Colonic mucosa (tissue), 4 donors: ENCODE data around the gene STX16. TPM values are rescaled to one million over a fixed set of nuclear protein-coding genes. Genes with fewer than 3 reads are reported as not detected.

ENCODE experiments used
- DNase-seq: peaks from one replicate; pipeline ENCODE4 v3.0.0-alpha.2; 2020
- H3K27ac ChIP-seq: fragments of 200-600 bp; one replicate; pipeline ENCODE4 v1.8.0; 2021
- H3K27me3 ChIP-seq: fragments of 200-600 bp; one replicate; pipeline ENCODE4 v1.8.0; 2021
- H3K36me3 ChIP-seq: fragments of 200-600 bp; one replicate; pipeline ENCODE4 v1.8.0; 2021
- H3K4me1 ChIP-seq: fragments of 200-600 bp; one replicate; pipeline ENCODE4 v1.8.0; 2021; ENCODE audit warnings: mild to moderate bottlenecking
- H3K4me3 ChIP-seq: fragments of 200-600 bp; one replicate; pipeline ENCODE4 v1.8.0; 2021
- H3K9ac ChIP-seq, 2 donors: one replicate each; pipeline ENCODE4 v1.7.0; 2013; ENCODE audit warnings: control low read depth in 2 of 2, low read depth in 2 of 2, low read length in 2 of 2
- H3K9me3 ChIP-seq: fragments of 200-600 bp; one replicate; pipeline ENCODE4 v1.8.0; 2021
- intact Hi-C: fragments of 100-400 bp; cut with DNase I; formaldehyde crosslinking; loops from one replicate; pipeline ENCODE4 v1.14.1; 2022
- total RNA-seq, 2 donors: library from RNA; stranded (reverse); fragmentation: NEBNext Ultra II Directional in 1 of 2; extraction: Animal tissue kit (Norgen Biotek cat#: 25700) in 1 of 2; gene quantifications; one replicate each; pipeline ENCODE4 v1.2.1, GENCODE V29; 2021
- TF ChIP-seq, protein P1 (sequence below): fragments of 200-600 bp; IDR thresholded peaks from one replicate; pipeline ENCODE4 v1.8.0; 2022; ENCODE audit warnings: antibody characterized with exemption, mild to moderate bottlenecking
- donor health status: healthy.
- donor health status: DM: no; HTN: no; CAD: no.
- donor health status: DM: no; HTN: no; CAD: no.

Gene STX16
- total RNA-seq, 2 donors from 2014 or later: 36.3 to 38.3 TPM

DNA sequence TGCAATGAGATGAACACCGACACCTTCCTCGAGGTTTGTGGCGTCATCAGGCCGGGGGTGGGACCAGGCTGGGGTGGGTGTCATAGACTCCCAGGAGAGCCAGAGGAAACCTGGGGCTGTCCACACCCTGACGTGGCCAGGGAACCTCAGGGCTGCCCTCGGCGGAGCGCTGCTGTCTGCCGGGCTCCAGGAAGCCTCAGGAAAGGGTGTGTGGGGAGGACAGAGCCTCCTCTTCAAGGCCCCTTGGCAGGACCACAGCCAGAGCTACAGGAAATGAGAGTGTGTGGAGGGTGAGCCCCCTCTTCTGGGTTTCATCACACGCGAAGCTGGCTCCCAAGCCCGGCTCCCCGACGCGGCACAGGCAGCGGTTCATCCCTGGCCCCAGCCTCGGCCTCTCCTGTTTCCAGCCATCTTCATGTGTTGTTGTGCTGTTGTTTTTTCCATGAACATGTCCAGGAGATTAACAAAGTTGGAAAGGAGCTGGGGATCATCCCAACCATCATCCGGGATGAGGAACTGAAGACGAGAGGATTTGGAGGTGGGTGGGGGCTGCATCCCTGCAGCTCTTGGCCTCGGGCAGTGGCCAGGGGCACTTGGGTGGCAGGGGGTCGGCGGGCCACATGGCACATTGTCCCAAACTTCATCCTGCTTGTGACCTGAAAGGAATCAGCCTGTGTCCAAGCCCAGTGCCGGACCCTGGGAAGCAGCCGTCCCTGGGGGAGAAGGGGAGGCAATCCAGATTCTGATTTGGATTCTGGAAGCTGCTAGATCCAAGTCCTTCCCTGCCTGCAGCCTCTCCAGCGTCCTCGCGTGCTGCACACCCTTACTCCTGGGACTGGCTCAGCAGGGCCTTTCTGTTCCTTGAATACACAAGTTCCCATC is 47.9 kb downstream of the STX16 start:
- intact Hi-C loops: loop anchor here (10.0 kb wide), 1 partner anchor 214 kb away; no protein-coding TSS in a partner anchor
- TF ChIP-seq, protein P1, sequence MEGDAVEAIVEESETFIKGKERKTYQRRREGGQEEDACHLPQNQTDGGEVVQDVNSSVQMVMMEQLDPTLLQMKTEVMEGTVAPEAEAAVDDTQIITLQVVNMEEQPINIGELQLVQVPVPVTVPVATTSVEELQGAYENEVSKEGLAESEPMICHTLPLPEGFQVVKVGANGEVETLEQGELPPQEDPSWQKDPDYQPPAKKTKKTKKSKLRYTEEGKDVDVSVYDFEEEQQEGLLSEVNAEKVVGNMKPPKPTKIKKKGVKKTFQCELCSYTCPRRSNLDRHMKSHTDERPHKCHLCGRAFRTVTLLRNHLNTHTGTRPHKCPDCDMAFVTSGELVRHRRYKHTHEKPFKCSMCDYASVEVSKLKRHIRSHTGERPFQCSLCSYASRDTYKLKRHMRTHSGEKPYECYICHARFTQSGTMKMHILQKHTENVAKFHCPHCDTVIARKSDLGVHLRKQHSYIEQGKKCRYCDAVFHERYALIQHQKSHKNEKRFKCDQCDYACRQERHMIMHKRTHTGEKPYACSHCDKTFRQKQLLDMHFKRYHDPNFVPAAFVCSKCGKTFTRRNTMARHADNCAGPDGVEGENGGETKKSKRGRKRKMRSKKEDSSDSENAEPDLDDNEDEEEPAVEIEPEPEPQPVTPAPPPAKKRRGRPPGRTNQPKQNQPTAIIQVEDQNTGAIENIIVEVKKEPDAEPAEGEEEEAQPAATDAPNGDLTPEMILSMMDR: no peak
- H3K4me1 ChIP-seq: no peaks in the 10 kb centered on the region
- H3K36me3 ChIP-seq: no peaks in the 10 kb centered on the region
- no peaks in the 10 kb centered on the region for H3K9me3 ChIP-seq
- no peaks in the 10 kb centered on the region for H3K27me3 ChIP-seq
- no peak overlapping the region for H3K9ac ChIP-seq
- H3K4me3 ChIP-seq: no peak overlapping the region
- no peak overlapping the region for H3K27ac ChIP-seq
- no peak for DNase-seq

DNA sequence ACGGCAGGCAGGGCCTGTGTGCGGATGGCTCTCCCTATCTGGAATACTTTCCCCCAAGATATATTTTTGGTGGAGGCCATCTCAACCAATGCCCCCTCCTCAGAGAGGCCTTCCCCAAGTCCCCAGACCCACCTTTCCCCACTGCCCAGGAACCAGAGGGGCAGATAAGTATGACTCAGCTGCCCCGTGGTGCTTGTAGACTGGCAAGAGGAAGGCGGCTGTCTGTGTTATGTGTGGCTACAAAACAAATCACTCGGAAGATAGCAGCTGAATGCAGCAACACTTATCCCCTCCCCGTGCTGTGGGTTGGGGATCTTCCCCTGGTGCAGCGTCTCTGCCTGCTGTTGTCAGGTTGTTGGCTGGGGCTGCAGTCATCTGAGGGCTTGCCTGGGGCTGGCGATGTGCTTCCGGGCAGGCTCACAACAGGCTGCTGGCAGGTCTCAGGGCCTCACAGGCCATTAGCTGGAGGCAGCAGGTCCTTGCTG is 48.6 kb downstream of the STX16 start:
- intact Hi-C loops: loop anchor here (10.0 kb wide), 1 partner anchor 215 kb away; no protein-coding TSS in a partner anchor
- Histone ChIP-seq H3K9me3 (no peaks in the 10 kb centered on the region), H3K4me1 (no peaks in the 10 kb centered on the region), H3K9ac (no peak overlapping the region), H3K27me3 (no peaks in the 10 kb centered on the region), H3K4me3 (no peak overlapping the region), H3K36me3 (no peaks in the 10 kb centered on the region), H3K27ac (no peak overlapping the region)
- no peak for DNase-seq
- TF ChIP-seq, protein P1: no peak

DNA sequence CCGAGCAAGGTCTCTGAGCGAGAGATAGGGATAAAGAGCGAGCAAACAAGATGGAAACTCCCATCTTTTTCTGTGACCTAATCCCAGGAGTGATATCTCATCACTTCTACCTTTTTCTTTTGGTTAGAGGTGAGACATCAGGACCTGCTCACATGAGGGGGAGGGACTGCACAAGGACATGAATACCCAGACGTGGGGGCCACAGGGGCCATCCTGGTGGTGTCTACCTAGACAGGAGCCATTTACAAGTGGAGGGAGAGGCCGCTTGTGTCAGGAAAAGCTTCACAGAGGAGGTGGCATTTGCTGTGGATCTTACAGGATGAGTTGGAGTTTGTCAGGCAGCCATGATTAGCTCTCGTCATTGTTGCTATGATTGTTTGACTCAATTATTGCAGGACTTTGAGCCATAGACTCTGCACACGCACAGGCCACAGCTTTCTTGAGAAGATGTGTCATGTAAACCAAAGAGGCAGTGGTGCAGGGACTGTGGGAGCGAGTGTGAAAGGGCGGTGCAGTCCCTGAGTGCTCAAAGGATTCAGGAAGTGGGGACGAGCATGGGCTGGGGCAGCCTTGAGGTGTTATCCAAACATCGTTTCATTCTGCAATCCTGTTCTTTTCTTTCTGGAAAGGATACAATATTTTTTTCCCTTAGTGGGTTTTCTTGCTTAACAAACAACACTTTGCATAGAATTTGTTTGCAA is 49.2 kb downstream of the STX16 start:
- no peaks in the 10 kb centered on the region for H3K4me1 ChIP-seq
- intact Hi-C loops: no loop called here
- TF ChIP-seq, protein P1: no peak
- no peak overlapping the region for H3K4me3 ChIP-seq
- H3K9me3 ChIP-seq: no peaks in the 10 kb centered on the region
- H3K9ac ChIP-seq: no peak overlapping the region
- H3K27me3 ChIP-seq: no peaks in the 10 kb centered on the region
- H3K36me3 ChIP-seq: no peaks in the 10 kb centered on the region
- no peak overlapping the region for H3K27ac ChIP-seq
- no peak for DNase-seq

DNA sequence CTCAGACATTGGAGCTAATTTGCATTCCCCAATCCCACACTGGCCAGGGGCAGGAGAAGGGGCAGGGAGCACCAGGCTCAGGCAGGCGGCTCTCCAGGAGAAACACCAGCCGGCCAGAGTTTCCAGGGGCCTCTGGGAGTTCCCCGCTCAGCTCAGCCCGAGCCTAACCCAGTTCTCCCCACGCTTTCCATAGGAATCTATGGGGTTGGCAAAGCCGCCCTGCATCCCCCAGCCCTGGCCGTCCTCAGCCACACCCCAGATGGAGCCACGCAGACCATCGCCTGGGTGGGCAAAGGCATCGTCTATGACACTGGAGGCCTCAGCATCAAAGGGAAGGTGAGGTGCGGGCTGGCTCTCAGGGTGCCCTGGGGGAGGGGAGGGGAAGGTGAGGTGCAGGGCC is 49.7 kb downstream of the STX16 start:
- no peak for DNase-seq
- Histone ChIP-seq H3K9me3 (no peaks in the 10 kb centered on the region), H3K36me3 (no peaks in the 10 kb centered on the region), H3K27ac (no peak overlapping the region), H3K9ac (no peak overlapping the region), H3K4me1 (no peaks in the 10 kb centered on the region), H3K27me3 (no peaks in the 10 kb centered on the region), H3K4me3 (no peak overlapping the region)
- TF ChIP-seq, protein P1: no peak
- intact Hi-C loops: no loop called here

DNA sequence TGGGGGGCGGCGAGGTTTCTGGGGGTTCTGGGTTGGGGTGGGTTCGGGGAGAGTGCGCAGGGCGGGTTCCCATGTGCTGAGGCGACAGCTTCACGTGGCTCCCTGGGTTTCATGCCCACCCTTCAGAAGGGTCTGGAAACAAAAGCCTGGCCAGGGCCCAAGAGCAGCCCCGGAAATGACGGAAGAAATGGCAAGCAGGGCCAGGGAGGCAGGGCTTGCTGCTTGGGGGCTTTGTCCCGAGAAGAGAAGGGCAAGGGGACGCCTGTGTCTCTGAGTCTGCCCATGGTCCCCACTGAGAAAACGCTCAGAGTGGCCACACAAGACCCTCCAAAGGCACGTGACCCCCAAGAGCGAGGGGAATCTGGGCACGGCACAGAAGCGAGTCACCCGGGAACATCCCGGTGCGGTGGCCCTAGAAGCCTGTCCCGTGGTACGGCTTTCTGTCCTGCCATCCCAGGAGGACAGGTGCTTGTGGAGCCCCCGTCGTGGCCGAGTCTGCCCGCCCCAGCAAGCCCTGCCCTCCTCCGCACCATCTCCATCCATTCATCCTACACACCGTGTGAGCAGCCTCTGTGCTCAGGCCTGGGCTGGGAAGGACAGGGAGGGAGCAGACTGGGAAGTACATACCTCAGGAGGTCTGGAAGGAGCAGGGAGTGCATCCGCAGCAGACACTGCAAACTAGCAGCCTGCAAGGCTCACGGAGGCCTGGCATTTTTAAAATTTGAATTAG is 50.5 kb downstream of the STX16 start:
- Histone ChIP-seq H3K9me3 (no peaks in the 10 kb centered on the region), H3K4me1 (no peaks in the 10 kb centered on the region), H3K27ac (no peak overlapping the region), H3K9ac (no peak overlapping the region), H3K4me3 (no peak overlapping the region), H3K27me3 (no peaks in the 10 kb centered on the region), H3K36me3 (no peaks in the 10 kb centered on the region)
- TF ChIP-seq, protein P1: no peak
- intact Hi-C loops: no loop called here
- DNase-seq: no peak
